Activated CD4-positive, alpha-beta T cell treated with anti-CD3 and anti-CD28 coated beads, Interleukin-2, amount 50 U/mL, for 24 hours (primary cell): ENCODE results near the gene ITGA3.

Experiments used
- DNase-seq, 2 donors: peaks; one replicate each; pipeline ENCODE4 v3.0.0-alpha.2; 2020; ENCODE audit warnings: low read depth in 1 of 2, low spot score in 1 of 2

Gene ITGA3

DNA sequence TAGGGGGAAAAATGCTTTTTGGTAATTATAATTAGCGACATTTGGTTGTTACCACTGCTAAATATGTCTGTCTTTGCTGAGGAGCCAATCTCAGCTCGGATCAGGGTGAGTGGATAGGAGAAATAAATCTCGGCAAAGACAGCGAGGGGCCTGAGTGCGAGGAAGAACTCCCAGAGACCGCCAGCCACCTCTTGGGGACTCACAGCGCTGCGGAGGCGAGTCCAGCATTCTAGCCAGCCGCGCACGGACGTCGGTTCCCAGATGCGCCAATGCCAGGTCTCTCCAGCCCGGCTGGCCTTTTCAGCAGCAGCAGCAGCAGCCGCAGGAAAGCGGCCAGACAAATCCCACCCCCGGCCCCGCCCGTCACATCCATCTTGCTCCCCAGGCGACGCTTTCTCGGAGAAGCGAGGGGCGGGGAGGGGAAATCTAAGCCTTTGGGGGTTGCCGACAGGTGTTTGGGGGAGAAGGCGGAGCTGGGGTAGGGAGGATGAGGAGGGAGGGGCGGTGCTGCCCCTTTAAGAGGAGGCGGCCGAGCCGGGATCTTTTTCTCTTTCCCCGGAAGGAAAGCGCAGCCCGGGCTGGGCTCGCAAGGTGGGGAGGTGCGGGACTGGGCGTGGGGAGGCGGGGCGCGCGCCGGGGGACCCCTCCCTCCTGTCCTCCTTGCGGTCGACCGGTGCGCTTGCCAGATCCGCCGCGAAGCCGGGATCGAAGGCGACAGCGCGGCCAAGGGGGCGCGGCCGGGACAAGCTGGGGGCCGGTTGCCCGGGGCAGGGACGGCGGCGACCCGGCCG lies at the start of gene ITGA3:
Gene ITGA3, plus strand, starts transcription at position 685 of the 791 bp plus-strand sequence. CDS start 330 bp downstream, outside the sequence.
- DNase-seq: peak; percentile 26 to 39

DNA sequence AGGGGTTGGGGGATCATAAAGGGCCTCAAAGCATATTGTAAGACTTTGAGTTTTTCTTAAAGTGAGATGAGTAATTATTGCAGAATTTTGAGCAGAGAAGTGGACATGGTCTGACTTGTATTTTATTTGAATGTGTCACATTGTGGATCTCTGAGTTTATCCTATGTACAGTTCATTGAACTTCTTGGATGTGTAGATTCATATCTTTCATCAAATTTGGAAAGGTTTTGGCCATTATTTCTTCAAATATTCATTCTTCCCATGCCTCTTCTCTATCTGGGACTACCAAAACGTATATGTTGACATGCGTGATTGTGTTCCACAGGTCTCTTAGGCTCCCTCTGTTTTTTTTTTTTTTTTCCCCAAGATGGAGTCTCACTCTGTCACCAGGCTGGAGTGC lies 46.6 kb upstream of the ITGA3 start:
- DNase-seq: no peak

- DNase-seq: no peak
Observed at GRCh38 chr17:50013079-50013478, 42.8 kb upstream of the ITGA3 start.

GRCh38 chr17:50014471-50015088 lies 41.3 kb upstream of the ITGA3 start:
- DNase-seq: no peak

DNA sequence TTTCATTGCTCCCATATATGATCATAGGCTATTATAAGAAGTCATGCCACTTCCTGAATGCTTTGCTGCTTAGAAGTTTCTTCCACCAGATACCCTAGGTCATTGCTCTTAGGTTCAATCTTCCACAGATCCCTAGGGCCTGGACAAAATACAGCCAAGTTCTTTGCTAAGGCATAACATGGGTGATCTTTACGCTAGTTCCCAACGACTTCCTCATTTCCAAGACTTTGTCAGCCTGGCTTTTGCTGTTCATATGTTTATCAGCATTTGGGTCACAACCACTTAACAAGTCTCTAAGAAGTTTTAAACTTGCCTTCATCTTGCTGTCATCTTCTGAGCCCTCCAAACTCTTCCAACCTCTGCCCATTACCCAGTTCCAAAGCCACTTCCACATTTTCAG lies 40.8 kb upstream of the ITGA3 start:
- DNase-seq: no peak

- DNase-seq: no peak
Observed at GRCh38 chr17:50018909-50019308, 37.0 kb upstream of the ITGA3 start.

GRCh38 chr17:50020841-50021599 lies 34.9 kb upstream of the ITGA3 start:
- DNase-seq: no peak

GRCh38 chr17:50021681-50022370 lies 34.1 kb upstream of the ITGA3 start:
- no peak for DNase-seq

DNA sequence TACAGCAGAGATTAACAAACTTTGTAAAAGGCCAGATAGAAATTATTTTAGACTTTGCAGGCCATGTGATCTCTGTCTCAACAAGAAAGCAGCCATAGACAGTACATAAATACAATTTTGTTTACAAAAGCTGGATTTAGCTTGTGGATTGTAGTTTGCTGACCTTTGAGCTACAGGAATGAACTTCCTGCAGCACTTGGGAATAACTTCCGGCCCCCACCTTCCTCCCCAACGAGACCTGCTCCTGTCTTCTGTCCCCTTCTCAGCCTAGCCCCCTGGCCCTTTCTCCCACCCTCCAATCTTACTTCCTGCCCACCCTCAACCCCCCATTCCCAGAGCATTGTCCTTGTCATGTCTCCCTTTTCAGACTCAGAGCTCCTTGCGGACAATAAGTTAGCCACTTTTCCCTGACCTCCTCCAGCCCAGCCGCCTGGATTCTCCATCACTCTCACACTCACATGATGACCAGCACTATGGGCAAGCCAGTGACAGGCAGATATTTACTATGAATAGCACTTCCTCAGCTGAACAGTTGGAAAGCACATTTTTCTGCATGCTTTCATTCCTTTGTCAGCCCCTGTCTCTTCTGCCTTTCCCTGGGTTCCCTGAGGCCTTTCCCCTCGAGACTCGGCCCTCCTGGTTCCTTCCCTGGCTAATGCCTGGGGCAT lies 33.3 kb upstream of the ITGA3 start:
- DNase-seq: no peak

- no peak for DNase-seq
Observed at GRCh38 chr17:50023520-50023919, 32.4 kb upstream of the ITGA3 start.

DNA sequence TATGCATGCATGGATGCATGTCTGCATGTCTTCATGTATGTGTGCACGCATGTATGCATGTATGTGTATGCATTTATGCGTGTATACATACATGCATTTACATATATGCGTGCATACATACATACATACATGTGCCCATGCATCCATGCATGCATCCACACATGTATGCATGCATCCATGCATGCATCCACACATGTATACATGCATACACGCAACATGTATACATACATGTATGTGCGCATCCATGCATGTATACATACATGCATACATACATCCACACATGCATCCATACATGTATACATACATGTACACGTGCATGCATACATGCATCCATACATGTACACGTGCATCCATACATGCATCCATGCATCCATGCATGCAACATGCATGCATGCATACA lies 31.1 kb upstream of the ITGA3 start:
- no peak for DNase-seq

DNA sequence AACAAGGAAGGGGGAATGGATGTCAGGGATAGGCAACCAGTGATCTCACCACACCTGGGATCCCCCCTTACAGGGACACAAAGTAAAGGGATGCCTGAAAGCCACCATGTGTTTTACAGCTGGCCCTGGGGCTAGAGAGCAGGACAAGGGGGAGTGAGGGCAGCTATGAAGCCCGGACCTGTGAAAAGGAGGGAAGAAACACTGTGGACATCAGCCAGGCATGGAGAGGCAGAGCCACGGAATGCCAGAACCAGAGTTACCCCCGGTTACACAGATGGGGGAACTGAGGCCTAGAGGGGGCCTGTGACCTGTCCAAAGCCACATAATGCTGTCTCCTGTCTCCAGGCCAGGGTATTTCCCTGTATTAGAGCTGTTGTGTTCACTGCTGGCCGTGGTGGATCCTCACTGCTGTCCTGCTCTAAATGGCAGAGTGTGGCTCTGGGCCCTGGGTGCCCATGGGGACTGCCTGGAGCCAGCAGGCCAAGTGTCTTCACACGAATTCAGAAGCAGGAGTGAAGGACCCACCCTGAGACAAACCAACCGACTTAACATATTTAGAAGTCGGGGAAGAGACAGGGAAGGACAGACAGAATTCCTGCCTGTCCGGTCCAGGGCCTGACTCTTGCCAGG lies 29.7 kb upstream of the ITGA3 start:
- no peak for DNase-seq

GRCh38 chr17:50026837-50027171 lies 29.1 kb upstream of the ITGA3 start:
- peak; percentile 69 to 74 for DNase-seq

- DNase-seq: no peak
Observed at GRCh38 chr17:50027172-50027880, 28.6 kb upstream of the ITGA3 start.

DNA sequence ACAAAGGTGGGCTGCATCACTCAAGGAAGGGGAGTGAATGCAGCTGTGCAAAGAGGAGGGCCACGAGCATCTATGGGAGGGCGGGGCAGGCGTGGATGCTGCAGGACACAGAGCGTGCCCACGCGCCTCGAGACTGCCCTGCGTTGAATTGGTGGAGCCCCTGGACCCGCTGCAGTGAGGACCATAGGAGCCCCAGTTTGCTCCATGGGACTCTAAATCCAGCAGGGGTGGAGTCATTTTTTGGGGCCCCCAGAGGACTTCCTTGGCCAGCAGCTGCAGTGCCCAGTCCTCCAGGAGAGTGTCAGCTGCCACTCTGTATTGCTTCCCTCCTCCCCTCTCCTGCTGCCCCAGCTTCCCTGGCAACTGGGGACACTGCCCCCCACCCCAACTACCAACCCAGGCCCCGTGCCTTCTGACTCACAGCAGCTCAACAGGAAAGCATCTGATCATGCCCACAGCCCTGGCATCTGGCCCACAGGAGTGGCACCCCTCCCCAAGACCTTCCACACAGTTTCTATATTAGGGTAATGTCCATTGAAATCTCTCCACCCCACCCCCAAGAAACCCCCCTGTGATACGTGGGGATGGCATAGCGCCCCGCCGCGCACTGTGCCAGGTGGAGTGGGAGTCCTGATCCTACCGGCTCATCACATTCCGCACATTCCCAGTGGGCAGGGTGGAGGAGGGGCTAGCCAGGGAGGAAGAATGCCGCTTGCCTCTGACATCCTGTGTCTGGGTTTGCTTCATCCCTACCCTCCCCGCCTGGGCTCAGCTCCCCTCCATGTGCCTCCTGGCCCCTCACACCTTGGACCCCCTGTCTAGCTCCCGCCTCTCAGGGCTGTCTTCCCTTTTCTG lies 27.8 kb upstream of the ITGA3 start:
- no peak for DNase-seq

GRCh38 chr17:50028736-50029120 lies 27.2 kb upstream of the ITGA3 start:
- DNase-seq: no peak

DNA sequence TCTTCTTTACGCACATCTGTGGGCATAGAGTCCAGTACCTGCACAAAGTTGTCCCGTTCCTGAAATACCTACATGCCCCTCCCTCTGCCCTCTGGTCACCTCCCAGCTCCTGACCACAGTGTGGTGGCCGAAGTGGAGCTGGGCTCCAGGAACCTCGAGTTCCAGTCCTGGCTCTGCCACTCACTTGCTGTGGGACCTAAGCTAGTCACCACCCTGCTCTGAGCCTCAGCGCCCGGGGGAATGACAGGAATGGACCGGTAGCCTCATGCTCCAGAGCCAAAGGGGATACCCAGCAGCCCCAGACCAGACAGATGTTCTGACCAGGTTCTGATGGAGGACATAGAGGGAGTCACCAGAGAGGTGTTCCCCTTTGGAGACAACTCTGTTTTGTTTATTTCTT lies 26.7 kb upstream of the ITGA3 start:
- DNase-seq: no peak

DNA sequence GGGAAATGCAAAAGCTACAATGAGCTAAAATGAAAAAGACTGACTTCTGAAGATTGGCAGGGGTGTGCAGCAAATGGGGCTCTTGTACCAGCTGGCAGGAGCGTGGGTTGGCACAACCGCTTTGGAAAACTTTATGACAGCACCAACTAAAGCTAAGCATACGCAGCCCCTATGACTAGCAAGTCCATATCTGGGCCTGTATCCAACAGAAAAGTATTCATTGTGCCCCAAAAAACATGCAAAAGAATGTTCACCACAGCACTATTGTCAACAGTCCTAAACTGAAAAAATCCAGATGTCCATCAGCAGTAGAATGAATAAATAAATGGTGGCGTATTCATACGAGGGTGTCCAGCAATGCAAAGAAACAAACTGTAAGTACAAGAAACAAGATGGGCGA lies 22.6 kb upstream of the ITGA3 start:
- DNase-seq: no peak
